ENCODE data around the gene TSKS. TPM values are rescaled to one million over a fixed set of nuclear protein-coding genes. Genes with fewer than 3 reads are reported as not detected.

Gene TSKS
- total and polyA plus RNA-seq, 2 of the 13 experiments (the other 11 are each of a cell fraction or from before 2014, with no cell fraction given), result 0.03 TPM; not detected in 1

- Histone ChIP-seq H3K4me3 (replicated peaks in 1 of 3; ENCODE audit: insufficient read depth in 1 of 3, low read depth in 2 of 3, low read length in 3 of 3) (no peak overlapping the region), H3K4me1 (ENCODE audit: insufficient read depth, low read length) (peaks cover 42% of the 10 kb centered on the region), H3K79me2 (ENCODE audit: insufficient read depth, low read length) (peaks cover 11% of the 10 kb centered on the region), H3K4me2 (ENCODE audit: low read depth, low read length) (no peak overlapping the region), H3K9ac (ENCODE audit: insufficient read depth, low read depth, low read length) (no peak overlapping the region), H3K27me3 (ENCODE audit: control insufficient read depth in 1 of 2, insufficient read depth in 2 of 2, low read length in 2 of 2) (no peaks in the 10 kb centered on the region), H3K36me3 (replicated peaks in 1 of 2; ENCODE audit: control insufficient read depth in 1 of 2, insufficient read depth in 2 of 2, low read length in 2 of 2) (no peaks in the 10 kb centered on the region), H2AFZ (ENCODE audit: low read length) (no peak overlapping the region), H3K27ac (ENCODE audit: extremely low read length, insufficient read depth, low read length) (no peak overlapping the region), H4K20me1 (ENCODE audit: insufficient read depth, low read length) (no peaks in the 10 kb centered on the region), H3K9me3 (ENCODE audit: low read length) (no peaks in the 10 kb centered on the region)
- ATAC-seq (no peak), DNase-seq (ENCODE audit: low spot score) (no peak), FAIRE-seq (no peak)
- BruUV-seq (replicated peaks), result no TSS peak
- POLR2A ChIA-PET, result no interaction called here
- CTCF ChIA-PET (ENCODE audit: low intra/inter-chr PET ratio, low total read pairs), result no interaction called here
- in situ Hi-C loops (cut with HindIII; ENCODE audit: extremely low pct_ligation_motif_present, low pct_unique_long_range_greater_than_20kb), result no loop called here
- intact Hi-C loops (cut with micrococcal nuclease; ENCODE audit: unreplicated experiment), result no loop called here
- 95% methylated on average over 10 of the region's 10 CpGs for WGBS (ENCODE audit: low lambda C conversion rate)
- no peak for TF ChIP-seq ZNF891 (CRISPR knock-in tag; IDR thresholded peaks at IDR 0.05)
- no peak for TF ChIP-seq ZNF687 (CRISPR knock-in tag; IDR thresholded peaks at IDR 0.05)
- TF ChIP-seq ZNF142 (CRISPR knock-in tag; IDR thresholded peaks at IDR 0.05), result no peak
- TF ChIP-seq FOXM1 (CRISPR knock-in tag; IDR thresholded peaks at IDR 0.05), result no peak
- TF ChIP-seq EP300 (IDR thresholded peaks at IDR 0.05; ENCODE audit: low read depth in 2 of 2, low read length in 2 of 2), result no peak
- TF ChIP-seq EP300 (CRISPR knock-in tag; IDR thresholded peaks at IDR 0.05; ENCODE audit: borderline replicate concordance), result no peak
- no peak for TF ChIP-seq ZNF556 (CRISPR knock-in tag; IDR thresholded peaks at IDR 0.05; ENCODE audit: borderline replicate concordance)
These were observed 9.8 kb upstream of the TSKS start for GRCh38 chr19:49772850-49773432.
